Measurements from ENCODE around the gene PLCH1. TPM values are rescaled to one million over a fixed set of nuclear protein-coding genes. Genes with fewer than 3 reads are reported as not detected.

PLCH1 gene
- total and polyA plus RNA-seq, 4 donors, result 0.08 to 0.57 TPM; not detected in 2

DNA sequence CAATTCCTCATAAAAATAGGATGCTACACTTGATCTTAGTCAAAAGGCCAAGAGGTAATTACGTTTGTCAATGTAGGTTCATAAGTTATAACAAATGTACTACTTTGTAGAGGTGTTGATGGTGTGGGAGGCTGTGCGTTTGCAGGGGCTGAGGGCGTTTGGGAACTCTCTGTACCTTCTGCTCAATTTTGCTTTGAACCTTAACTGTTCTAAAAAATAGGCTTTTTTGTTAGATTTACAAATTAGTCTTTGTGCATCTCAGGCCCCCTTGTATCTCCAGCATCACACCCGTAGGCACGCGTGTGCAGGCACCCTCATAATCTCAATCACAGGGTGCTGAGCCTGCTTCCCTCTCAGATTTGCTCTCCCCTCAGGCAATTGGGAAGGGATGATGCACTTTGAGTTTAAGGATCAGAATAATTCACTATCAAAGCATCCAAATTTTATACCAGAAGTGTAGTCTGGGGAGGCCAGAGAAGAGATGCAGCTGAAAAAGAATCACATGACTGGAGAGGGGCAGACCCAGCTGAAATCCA, 415.3 kb downstream of the PLCH1 start:
- H3K27ac ChIP-seq (ENCODE audit: low read depth in 1 of 2, low read length in 2 of 2), result no peak overlapping the region
- ATAC-seq (ENCODE audit: low FRiP score) (no peak), DNase-seq (no peak)
- no peaks in the 10 kb centered on the region for H3K36me3 ChIP-seq (ENCODE audit: control insufficient read depth in 1 of 2, insufficient read depth in 2 of 2, low read length in 1 of 2)
- no peak overlapping the region for H3K4me3 ChIP-seq (ENCODE audit: low read length in 2 of 2)
- no peaks in the 10 kb centered on the region for H3K4me1 ChIP-seq (ENCODE audit: control insufficient read depth in 1 of 2, insufficient read depth in 2 of 2, low read length in 2 of 2)
- no peaks in the 10 kb centered on the region for H3K9me3 ChIP-seq (ENCODE audit: control insufficient read depth, low read length)
- 92 to 94% methylated on average over 6 of the region's 6 CpGs for WGBS, 2 donors
- H3K27me3 ChIP-seq (ENCODE audit: control insufficient read depth in 1 of 2, insufficient read depth in 2 of 2, low read length in 1 of 2), result no peaks in the 10 kb centered on the region
- intact Hi-C loops (cut with DNase I), result no loop called here

DNA sequence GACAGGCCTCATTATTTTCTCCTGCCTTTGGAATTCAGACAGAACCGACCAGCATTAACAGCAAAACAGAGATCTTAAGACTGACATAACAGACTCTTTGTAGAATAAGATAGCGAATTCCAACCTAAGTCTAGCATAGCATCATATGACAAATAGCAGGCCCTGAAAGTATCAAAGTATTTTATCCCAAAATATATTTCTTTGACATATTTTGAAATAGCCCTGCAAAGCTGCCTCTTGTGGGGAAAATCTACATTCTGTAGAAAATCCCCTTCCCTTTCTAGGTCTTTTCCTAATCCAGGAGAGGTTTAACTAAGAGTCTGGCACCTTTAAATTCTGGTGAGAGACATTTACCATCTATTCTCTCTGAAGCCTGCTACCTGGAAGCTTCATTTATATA, 417.0 kb downstream of the PLCH1 start:
- no peak overlapping the region for H3K4me3 ChIP-seq (ENCODE audit: low read length in 2 of 2)
- no peaks in the 10 kb centered on the region for H3K4me1 ChIP-seq (ENCODE audit: control insufficient read depth in 1 of 2, insufficient read depth in 2 of 2, low read length in 2 of 2)
- no peaks in the 10 kb centered on the region for H3K36me3 ChIP-seq (ENCODE audit: control insufficient read depth in 1 of 2, insufficient read depth in 2 of 2, low read length in 1 of 2)
- no peak overlapping the region for H3K27ac ChIP-seq (ENCODE audit: low read depth in 1 of 2, low read length in 2 of 2)
- no peaks in the 10 kb centered on the region for H3K9me3 ChIP-seq (ENCODE audit: control insufficient read depth, low read length)
- intact Hi-C loops (cut with DNase I), result no loop called here
- no peaks in the 10 kb centered on the region for H3K27me3 ChIP-seq (ENCODE audit: control insufficient read depth in 1 of 2, insufficient read depth in 2 of 2, low read length in 1 of 2)
- 94 to 95% methylated on average over 2 of the region's 2 CpGs for WGBS, 2 donors
- ATAC-seq (ENCODE audit: low FRiP score) (no peak), DNase-seq (no peak)

DNA sequence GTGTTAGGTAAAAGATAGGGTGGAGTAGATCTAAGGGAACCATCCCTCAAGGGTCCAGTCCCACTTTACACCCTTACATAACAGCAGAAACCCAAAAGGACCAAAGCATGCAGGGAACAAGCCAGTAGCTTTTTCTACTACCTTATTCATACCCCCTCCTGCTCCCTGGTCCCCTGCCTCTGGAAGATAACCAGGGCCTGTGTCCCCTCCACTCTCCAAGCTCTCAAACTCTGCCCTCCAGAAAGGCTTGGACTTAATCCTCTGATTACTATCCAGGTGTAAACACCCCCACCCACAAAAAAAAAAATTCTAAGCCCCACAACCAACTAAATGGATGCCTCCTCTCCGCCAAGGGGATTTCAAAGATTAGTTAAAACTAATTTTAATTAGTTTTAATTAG, 417.4 kb downstream of the PLCH1 start:
- no peaks in the 10 kb centered on the region for H3K4me1 ChIP-seq (ENCODE audit: control insufficient read depth in 1 of 2, insufficient read depth in 2 of 2, low read length in 2 of 2)
- no peaks in the 10 kb centered on the region for H3K9me3 ChIP-seq (ENCODE audit: control insufficient read depth, low read length)
- WGBS, 2 donors, result 96 to 100% methylated on average over 1 of the region's 1 CpG
- no peak overlapping the region for H3K4me3 ChIP-seq (ENCODE audit: low read length in 2 of 2)
- intact Hi-C loops (cut with DNase I), result no loop called here
- no peaks in the 10 kb centered on the region for H3K27me3 ChIP-seq (ENCODE audit: control insufficient read depth in 1 of 2, insufficient read depth in 2 of 2, low read length in 1 of 2)
- no peak overlapping the region for H3K27ac ChIP-seq (ENCODE audit: low read depth in 1 of 2, low read length in 2 of 2)
- DNase-seq (no peak), ATAC-seq (ENCODE audit: low FRiP score) (no peak)
- no peaks in the 10 kb centered on the region for H3K36me3 ChIP-seq (ENCODE audit: control insufficient read depth in 1 of 2, insufficient read depth in 2 of 2, low read length in 1 of 2)

DNA sequence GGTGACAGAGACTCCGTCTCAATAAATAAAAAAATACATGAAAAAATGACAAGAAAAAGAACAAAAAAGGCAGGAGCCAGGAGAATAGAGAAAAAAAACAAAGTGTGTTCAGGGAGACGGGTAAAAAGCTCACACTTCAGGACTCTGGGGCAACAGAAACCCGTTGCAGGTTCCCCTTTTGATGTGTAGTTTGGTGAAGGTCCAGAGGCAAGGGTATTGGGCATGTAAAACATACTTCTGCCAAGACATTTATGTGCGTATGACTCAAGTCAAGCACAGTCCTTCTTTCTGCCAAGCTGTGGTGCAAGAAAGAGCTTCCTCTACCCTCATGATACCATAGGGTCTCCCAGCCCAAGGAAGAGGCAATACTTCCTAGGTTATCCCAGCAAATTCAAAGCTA, 418.0 kb downstream of the PLCH1 start:
- no peaks in the 10 kb centered on the region for H3K36me3 ChIP-seq (ENCODE audit: control insufficient read depth in 1 of 2, insufficient read depth in 2 of 2, low read length in 1 of 2)
- DNase-seq (no peak), ATAC-seq (ENCODE audit: low FRiP score) (no peak)
- H3K9me3 ChIP-seq (ENCODE audit: control insufficient read depth, low read length), result no peaks in the 10 kb centered on the region
- H3K4me3 ChIP-seq (ENCODE audit: low read length in 2 of 2), result no peak overlapping the region
- WGBS, 2 donors, result 30 to 33% methylated on average over 4 of the region's 4 CpGs
- no peaks in the 10 kb centered on the region for H3K27me3 ChIP-seq (ENCODE audit: control insufficient read depth in 1 of 2, insufficient read depth in 2 of 2, low read length in 1 of 2)
- intact Hi-C loops (cut with DNase I), result no loop called here
- H3K27ac ChIP-seq (ENCODE audit: low read depth in 1 of 2, low read length in 2 of 2), result no peak overlapping the region
- H3K4me1 ChIP-seq (ENCODE audit: control insufficient read depth in 1 of 2, insufficient read depth in 2 of 2, low read length in 2 of 2), result no peaks in the 10 kb centered on the region

DNA sequence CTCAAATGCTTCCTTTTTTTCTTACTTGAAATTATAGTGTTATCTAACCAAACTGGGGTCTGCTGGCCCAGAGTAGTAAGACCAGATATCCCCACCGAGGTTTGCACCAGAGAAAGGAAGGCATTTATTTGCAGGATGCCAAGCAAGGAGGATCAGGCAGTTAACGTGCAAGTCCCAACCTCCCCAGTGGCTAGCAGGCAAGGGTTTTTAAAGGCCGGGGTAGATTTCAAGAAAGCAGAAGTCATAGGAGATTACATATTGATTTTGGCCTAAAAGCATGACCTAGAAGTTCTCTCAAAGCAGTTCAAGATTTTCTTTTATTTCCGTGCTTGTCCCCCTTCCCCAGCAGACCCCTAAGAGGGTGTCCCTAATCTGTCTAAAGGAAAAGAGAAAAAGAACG, 418.6 kb downstream of the PLCH1 start:
- no peaks in the 10 kb centered on the region for H3K36me3 ChIP-seq (ENCODE audit: control insufficient read depth in 1 of 2, insufficient read depth in 2 of 2, low read length in 1 of 2)
- ATAC-seq (ENCODE audit: low FRiP score), result no peak
- H3K9me3 ChIP-seq (ENCODE audit: control insufficient read depth, low read length), result no peaks in the 10 kb centered on the region
- H3K27ac ChIP-seq (ENCODE audit: low read depth in 1 of 2, low read length in 2 of 2), result no peak overlapping the region
- intact Hi-C loops (cut with DNase I), result no loop called here
- no peaks in the 10 kb centered on the region for H3K27me3 ChIP-seq (ENCODE audit: control insufficient read depth in 1 of 2, insufficient read depth in 2 of 2, low read length in 1 of 2)
- WGBS, 2 donors, result 75 to 77% methylated on average over 5 of the region's 5 CpGs
- H3K4me1 ChIP-seq (ENCODE audit: control insufficient read depth in 1 of 2, insufficient read depth in 2 of 2, low read length in 2 of 2), result no peaks in the 10 kb centered on the region
- no peak overlapping the region for H3K4me3 ChIP-seq (ENCODE audit: low read length in 2 of 2)
- no peak for DNase-seq

Other genes with a start within 250 kb of the PLCH1 start
- gene C3orf33, start 61.2 kb upstream of the PLCH1 start, total RNA-seq, result 1 to 10 TPM; 1.9 to 2.2 TPM
- 1 to 10 TPM in 1 of 2 donors, under 1 TPM in 1; 0.50 to 5.2 TPM for gene C3orf33, start 61.2 kb upstream of the PLCH1 start, polyA plus RNA-seq
- gene SLC33A1, start 109.4 kb upstream of the PLCH1 start, total RNA-seq, result 10 to 100 TPM; 27.1 to 28.5 TPM
- gene SLC33A1, start 109.4 kb upstream of the PLCH1 start, polyA plus RNA-seq, result 10 to 100 TPM in 1 of 2 donors, 1 to 10 TPM in 1; 3.4 to 13.4 TPM
- gene GMPS, start 125.6 kb upstream of the PLCH1 start, total RNA-seq, result 10 to 100 TPM; 40.2 to 43.2 TPM
- 10 to 100 TPM; 14.9 to 21.8 TPM for gene GMPS, start 125.6 kb upstream of the PLCH1 start, polyA plus RNA-seq